ENCODE measurements around the gene AGER.

Gene AGER

DNA sequence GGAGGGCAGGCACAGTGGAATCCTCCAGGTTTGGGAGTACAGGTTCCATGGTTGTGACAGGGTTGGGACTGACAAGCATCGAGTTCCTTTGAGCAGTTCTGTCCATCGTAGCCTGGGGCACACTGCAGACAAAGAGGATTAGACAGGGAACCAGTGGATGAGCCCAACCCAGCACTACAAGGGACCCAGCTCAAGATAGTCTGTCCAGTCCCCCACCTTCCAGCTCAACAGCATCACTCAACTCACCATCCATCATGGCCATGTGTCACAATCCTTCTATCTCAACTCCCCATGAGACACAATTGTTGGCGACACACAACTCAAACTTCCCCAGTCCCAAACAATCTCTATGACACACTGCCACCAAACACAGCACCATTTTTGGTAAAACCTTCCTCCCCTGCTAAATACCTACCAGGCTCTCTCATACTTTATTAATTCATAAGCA, 20.2 kb upstream of the AGER start:
- no peaks in the 10 kb centered on the region for H3K79me2 ChIP-seq (ENCODE audit: insufficient read depth, low read length)
- H3K4me2 ChIP-seq (ENCODE audit: low read depth, low read length, poor library complexity, severe bottlenecking), result no peak overlapping the region
- H3K27me3 ChIP-seq (ENCODE audit: insufficient read depth, low read length, poor library complexity, severe bottlenecking), result no peaks in the 10 kb centered on the region
- H3K9ac ChIP-seq (ENCODE audit: low read depth, low read length, poor library complexity, severe bottlenecking), result no peak overlapping the region
- H3K4me1 ChIP-seq (ENCODE audit: insufficient read depth, low read length, poor library complexity, severe bottlenecking), result no peaks in the 10 kb centered on the region
- no peak overlapping the region for H2AFZ ChIP-seq (ENCODE audit: low read length)
- no peak overlapping the region for H3K4me3 ChIP-seq (ENCODE audit: low read length, poor library complexity, severe bottlenecking)
- H3F3A ChIP-seq (ENCODE audit: low read depth), result no peaks in the 10 kb centered on the region
- no peaks in the 10 kb centered on the region for H3K9me2 ChIP-seq (replicated peaks; ENCODE audit: low read depth, low read length)
- no peaks in the 10 kb centered on the region for H3K36me3 ChIP-seq (ENCODE audit: insufficient read depth, low read length)
- TF ChIP-seq EZH2phosphoT487 (IDR thresholded peaks at IDR 0.05; ENCODE audit: borderline replicate concordance), result no peak
- TF ChIP-seq, protein P1, sequence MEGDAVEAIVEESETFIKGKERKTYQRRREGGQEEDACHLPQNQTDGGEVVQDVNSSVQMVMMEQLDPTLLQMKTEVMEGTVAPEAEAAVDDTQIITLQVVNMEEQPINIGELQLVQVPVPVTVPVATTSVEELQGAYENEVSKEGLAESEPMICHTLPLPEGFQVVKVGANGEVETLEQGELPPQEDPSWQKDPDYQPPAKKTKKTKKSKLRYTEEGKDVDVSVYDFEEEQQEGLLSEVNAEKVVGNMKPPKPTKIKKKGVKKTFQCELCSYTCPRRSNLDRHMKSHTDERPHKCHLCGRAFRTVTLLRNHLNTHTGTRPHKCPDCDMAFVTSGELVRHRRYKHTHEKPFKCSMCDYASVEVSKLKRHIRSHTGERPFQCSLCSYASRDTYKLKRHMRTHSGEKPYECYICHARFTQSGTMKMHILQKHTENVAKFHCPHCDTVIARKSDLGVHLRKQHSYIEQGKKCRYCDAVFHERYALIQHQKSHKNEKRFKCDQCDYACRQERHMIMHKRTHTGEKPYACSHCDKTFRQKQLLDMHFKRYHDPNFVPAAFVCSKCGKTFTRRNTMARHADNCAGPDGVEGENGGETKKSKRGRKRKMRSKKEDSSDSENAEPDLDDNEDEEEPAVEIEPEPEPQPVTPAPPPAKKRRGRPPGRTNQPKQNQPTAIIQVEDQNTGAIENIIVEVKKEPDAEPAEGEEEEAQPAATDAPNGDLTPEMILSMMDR (conservative IDR thresholded peaks at IDR 0.05; ENCODE audit: low read length), result no peak
- H3K9me3 ChIP-seq (ENCODE audit: insufficient read depth, low read depth, low read length), result no peaks in the 10 kb centered on the region
- H4K20me1 ChIP-seq (ENCODE audit: insufficient read depth, low read length, poor library complexity, severe bottlenecking), result no peaks in the 10 kb centered on the region

DNA sequence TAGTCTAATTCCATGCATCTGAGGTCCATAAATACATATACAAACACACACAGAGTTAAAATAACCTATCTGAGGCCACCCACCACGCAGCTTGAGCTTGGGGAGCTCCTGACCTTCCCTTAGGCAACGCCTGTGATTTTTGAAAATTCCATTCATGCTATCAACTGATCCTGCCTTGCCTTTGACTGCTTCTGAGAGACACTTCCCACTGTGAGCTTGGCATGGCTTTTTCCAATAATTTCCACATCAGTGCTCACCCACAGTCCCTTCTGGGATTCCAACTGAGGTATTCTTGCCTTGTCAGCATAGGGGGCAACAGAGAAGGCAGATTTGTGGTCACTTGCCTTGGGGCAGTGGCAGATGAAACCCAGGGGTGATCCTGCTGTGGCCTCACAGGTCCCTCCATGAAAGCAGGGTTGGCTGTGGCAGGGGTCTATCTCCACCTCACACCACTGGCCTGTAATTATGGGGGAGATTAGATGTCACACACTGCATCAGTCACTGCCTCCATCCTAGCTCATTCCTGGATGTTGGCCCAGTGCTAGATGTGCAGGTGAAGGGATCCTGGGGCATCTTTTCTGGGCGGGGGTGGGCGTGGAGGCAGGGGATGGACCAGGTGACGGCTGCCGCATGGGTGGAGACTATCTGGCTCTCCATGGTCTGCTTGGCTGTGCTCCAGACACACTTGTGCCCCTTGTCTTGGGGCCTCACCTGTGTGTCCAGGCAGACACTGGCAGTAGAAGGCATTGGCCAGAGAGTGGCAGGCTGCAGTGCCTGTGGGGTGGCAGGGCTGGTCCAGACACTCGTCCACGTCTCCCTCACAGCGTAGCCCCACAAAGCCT, 19.6 kb upstream of the AGER start:
- TF ChIP-seq, protein P1 (conservative IDR thresholded peaks at IDR 0.05; ENCODE audit: low read length), result no peak
- TF ChIP-seq EZH2phosphoT487 (IDR thresholded peaks at IDR 0.05; ENCODE audit: borderline replicate concordance), result no peak
- no peak overlapping the region for H2AFZ ChIP-seq (ENCODE audit: low read length)
- H3K4me1 ChIP-seq (ENCODE audit: insufficient read depth, low read length, poor library complexity, severe bottlenecking), result no peaks in the 10 kb centered on the region
- no peaks in the 10 kb centered on the region for H3K27me3 ChIP-seq (ENCODE audit: insufficient read depth, low read length, poor library complexity, severe bottlenecking)
- H3K4me3 ChIP-seq (ENCODE audit: low read length, poor library complexity, severe bottlenecking), result no peak overlapping the region
- H3F3A ChIP-seq (ENCODE audit: low read depth), result no peaks in the 10 kb centered on the region
- H3K79me2 ChIP-seq (ENCODE audit: insufficient read depth, low read length), result no peaks in the 10 kb centered on the region
- H3K9ac ChIP-seq (ENCODE audit: low read depth, low read length, poor library complexity, severe bottlenecking), result no peak overlapping the region
- H3K9me2 ChIP-seq (replicated peaks; ENCODE audit: low read depth, low read length), result no peaks in the 10 kb centered on the region
- H4K20me1 ChIP-seq (ENCODE audit: insufficient read depth, low read length, poor library complexity, severe bottlenecking), result no peaks in the 10 kb centered on the region
- H3K4me2 ChIP-seq (ENCODE audit: low read depth, low read length, poor library complexity, severe bottlenecking), result no peak overlapping the region
- H3K36me3 ChIP-seq (ENCODE audit: insufficient read depth, low read length), result no peaks in the 10 kb centered on the region
- H3K9me3 ChIP-seq (ENCODE audit: insufficient read depth, low read depth, low read length), result no peaks in the 10 kb centered on the region

DNA sequence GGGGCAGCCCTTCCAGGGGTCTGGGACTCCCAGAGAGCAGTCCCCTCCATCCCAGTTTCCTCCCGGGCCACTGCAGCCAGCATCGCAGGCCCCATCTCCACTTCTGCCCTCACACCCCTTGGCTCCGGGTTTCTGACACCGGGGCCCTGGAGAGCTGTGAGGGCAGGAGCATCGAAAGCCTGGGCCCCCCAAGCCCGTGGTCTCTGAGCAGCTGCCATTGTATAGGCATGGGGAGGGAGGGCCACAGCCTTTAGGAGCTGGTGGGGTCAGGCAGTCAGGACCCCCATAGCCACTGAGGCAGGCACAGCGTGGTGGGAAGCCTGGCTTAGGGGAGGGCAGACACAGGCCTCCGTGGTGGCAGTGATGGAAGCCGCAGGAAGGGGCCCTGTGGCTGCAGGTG, 18.1 kb upstream of the AGER start:
- Histone ChIP-seq H3K4me3 (ENCODE audit: low read length, poor library complexity, severe bottlenecking) (no peak overlapping the region), H3F3A (ENCODE audit: low read depth) (no peaks in the 10 kb centered on the region), H3K27me3 (ENCODE audit: insufficient read depth, low read length, poor library complexity, severe bottlenecking) (no peaks in the 10 kb centered on the region), H2AFZ (ENCODE audit: low read length) (no peak overlapping the region), H3K4me1 (ENCODE audit: insufficient read depth, low read length, poor library complexity, severe bottlenecking) (peaks cover 2% of the 10 kb centered on the region), H3K9me3 (ENCODE audit: insufficient read depth, low read depth, low read length) (no peaks in the 10 kb centered on the region), H4K20me1 (ENCODE audit: insufficient read depth, low read length, poor library complexity, severe bottlenecking) (no peaks in the 10 kb centered on the region), H3K9ac (ENCODE audit: low read depth, low read length, poor library complexity, severe bottlenecking) (no peak overlapping the region), H3K79me2 (ENCODE audit: insufficient read depth, low read length) (no peaks in the 10 kb centered on the region), H3K36me3 (ENCODE audit: insufficient read depth, low read length) (no peaks in the 10 kb centered on the region), H3K4me2 (ENCODE audit: low read depth, low read length, poor library complexity, severe bottlenecking) (no peak overlapping the region), H3K9me2 (replicated peaks; ENCODE audit: low read depth, low read length) (no peaks in the 10 kb centered on the region)
- TF ChIP-seq, protein P1 (conservative IDR thresholded peaks at IDR 0.05; ENCODE audit: low read length), result no peak
- no peak for TF ChIP-seq EZH2phosphoT487 (IDR thresholded peaks at IDR 0.05; ENCODE audit: borderline replicate concordance)

Data from Loucy (cell line).